NCI-H2107 treated with DMSO at 0.1 percent for 48 hours (cell line): ENCODE data around the gene NUP93.
"Not testable (repeated sequence)": the region's sequence is repeated elsewhere in the genome, so short reads cannot be mapped to it uniquely, and the experiment has no call there.

ENCODE experiments used
- DNase-seq: peaks from one replicate; lab custom pipeline; 2025; ENCODE audit not compliant: unreplicated experiment; lab: John Stamatoyannopoulos, UW

Gene NUP93

DNA sequence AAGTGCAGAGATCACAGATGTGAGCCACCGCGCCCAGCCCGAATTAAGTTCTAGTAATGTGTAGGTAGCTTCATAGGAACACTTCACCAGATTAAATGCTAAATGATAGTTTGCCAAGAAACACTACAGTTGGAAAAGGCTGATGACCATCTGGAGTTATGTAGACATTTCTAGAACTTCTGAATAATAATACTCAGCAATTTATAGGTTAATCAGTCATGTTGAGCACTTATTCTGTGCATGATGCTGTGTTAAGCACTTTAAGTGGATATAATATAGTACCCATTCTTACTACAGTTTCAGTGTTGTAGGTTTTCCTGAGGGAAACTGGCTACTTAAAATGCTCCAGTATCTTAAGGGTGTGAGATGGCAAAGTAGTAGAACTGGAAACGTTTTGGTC is 45.2 kb downstream of the NUP93 start:
- no peak for DNase-seq

- no peak for DNase-seq
These were observed 46.6 kb downstream of the NUP93 start for GRCh38 chr16:56776562-56776961.

DNA sequence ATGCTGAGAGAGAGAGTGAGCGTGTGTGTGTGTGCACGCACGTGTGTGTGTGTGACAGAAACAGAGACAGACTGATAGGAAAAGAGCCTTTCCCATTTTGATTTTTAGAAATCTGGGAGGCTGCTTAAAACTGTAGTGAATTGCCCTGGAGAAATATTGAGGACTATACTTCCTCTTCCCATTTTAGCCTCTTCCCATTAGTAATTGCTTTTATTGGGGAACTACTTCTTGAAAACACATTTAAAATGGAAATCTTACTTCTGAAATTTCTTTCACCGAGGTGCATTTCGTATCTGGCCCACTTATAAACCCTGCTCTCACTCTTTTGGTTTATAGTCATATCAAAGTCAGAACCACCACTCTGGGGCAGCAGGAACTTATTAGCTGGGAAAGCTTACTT is 47.1 kb downstream of the NUP93 start:
- no peak for DNase-seq

GRCh38 chr16:56777482-56777881 is 47.6 kb downstream of the NUP93 start:
- no peak for DNase-seq

- peak; percentile 37 for DNase-seq
These were observed 50.0 kb downstream of the NUP93 start for GRCh38 chr16:56779906-56780305.

- no peak for DNase-seq
These were observed 50.7 kb downstream of the NUP93 start for GRCh38 chr16:56780646-56781045.

- DNase-seq = no peak
These were observed 51.6 kb downstream of the NUP93 start for GRCh38 chr16:56781528-56781961.

DNA sequence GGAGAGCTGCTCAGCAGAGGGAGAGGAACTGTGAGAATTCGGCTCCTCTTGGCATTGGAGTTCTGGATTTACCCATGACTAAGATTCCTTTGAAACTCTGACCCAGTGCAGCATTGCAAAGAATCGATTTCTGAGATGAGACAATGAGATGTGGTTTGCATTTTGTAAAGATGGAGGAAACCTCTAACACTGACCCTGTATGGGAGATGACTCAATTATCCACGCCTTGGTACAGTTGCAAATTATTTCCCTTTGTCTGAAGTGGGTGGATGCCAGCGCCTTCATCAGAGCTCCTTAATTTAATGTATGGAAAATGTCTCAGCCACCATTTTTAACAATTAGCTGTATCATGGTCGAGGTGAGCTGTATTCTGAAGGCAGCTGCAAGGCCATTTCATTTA is 53.4 kb downstream of the NUP93 start:
- DNase-seq = peak; percentile 16

GRCh38 chr16:56785317-56785716 is 55.4 kb downstream of the NUP93 start:
- no peak for DNase-seq

DNA sequence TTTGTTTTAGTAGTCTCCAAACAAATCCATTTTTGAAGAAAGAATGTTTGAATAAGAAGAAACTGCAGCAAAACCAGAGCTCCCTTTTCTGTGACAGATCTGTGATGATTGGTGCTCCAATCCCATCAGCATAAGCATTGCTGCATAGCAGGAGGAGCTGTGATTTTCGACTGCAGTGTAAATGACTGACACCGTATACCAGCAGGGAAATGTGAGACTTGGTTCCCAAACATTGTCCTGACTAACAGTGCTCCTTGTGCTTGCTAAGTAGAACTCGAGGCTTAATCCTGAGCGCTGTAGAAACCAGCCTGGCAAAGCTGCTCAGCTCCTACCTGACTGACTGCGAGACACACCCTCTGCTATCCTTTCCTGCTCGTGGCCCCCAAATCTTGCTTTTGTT is 57.2 kb downstream of the NUP93 start:
- no peak for DNase-seq

DNA sequence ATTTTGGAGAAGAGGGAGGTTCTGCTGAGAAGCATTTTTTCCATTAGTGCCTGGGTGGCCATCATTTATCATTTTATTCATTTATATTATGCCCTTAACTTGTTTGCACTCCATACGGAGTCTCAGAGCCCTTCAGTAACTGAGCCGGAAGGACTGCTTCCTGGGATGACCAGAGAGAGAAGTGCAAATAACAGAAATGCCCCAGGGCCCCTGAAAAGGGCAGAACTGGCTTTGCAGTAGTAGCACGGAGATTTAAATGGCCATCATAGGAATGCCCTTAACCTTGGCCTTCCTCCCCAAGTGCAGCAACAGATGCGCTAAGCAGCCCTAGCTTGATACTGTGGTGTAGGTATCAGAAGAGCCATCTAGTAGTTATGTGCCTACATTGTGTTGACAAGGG is 58.5 kb downstream of the NUP93 start:
- DNase-seq = no peak

- peak; percentile 42 for DNase-seq
These were observed 59.4 kb downstream of the NUP93 start for GRCh38 chr16:56789360-56789759.

DNA sequence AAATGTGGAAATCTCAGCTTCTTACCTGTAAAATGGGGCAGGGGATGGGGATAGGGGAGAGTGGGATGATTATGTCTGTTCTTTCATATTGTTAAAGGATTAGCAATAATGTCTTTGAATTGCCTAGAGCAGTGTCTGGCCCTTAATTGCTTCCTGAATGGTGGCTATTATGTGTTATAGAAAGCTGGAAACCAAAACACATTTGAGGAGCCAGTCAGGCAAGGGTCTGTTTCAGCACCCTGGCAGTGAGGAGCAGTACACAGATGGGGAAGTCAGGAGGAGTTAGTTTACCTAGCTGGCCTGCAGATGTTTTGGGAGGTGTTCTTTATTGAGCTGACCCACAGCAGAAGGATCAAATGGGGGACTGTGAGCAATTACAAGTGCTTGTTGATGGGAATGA is 63.0 kb downstream of the NUP93 start:
- peak; percentile 19 for DNase-seq

- no peak for DNase-seq
These were observed 63.6 kb downstream of the NUP93 start for GRCh38 chr16:56793492-56793891.

- no peak for DNase-seq
These were observed 65.1 kb downstream of the NUP93 start for GRCh38 chr16:56795011-56795410.

- not testable (repeated sequence) for DNase-seq
These were observed 67.1 kb downstream of the NUP93 start for GRCh38 chr16:56797038-56797437.

- no peak for DNase-seq
These were observed 67.9 kb downstream of the NUP93 start for GRCh38 chr16:56797861-56798260.

GRCh38 chr16:56798955-56799354 is 69.0 kb downstream of the NUP93 start:
- no peak for DNase-seq

DNA sequence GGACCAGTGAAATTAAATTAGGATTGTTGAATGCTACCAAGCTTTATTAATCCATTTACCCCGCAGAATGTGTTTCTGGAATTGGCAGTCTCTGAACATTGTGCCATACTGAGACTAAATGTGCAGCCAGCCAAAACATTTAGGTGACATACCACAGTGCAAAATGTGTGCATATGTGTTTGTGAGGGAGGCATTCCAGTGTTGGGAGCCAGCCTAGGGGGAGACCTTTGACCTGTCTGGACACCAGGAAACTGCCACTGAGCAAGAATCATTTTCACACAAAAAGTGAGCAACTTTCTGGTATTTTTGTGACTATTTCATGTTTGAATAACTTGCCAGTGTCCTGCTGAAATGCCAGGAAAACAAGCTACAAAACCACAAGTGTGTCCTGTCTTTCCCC is 70.4 kb downstream of the NUP93 start:
- no peak for DNase-seq

- no peak for DNase-seq
These were observed 71.8 kb downstream of the NUP93 start for GRCh38 chr16:56801762-56802161.

DNA sequence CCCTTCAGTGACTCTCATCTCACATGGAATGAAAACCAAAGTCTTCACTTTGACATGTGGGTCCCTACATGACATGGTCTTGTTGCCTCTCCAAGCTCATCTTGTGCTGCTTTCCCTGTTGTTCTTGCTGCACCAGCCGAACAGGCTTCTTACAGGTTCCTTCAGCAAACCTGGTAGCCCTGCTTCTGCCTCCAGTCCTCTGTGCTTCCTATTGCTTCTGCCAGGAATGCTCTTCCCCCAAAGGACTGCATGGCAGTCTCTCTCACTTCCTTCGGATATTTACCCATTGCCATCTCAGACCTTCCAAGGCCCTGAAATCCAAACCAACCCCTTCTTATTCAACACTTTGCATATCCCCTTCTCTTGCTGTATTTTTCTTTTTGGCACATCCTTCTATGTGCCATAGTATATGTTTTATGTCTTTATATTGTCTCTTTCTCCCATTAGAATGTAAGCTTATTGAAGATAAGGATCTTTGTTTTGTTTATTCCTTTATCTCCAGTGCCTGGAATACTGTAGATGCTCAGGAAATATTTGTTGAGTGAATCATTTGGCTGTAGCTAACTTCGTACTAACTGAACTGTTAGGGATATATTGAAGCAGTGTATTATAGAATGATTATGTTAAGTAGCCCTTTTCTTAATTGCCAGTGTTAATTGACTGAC is 77.2 kb downstream of the NUP93 start:
- DNase-seq = no peak

GRCh38 chr16:56807676-56808067 is 77.7 kb downstream of the NUP93 start:
- DNase-seq = not testable (repeated sequence)

- DNase-seq = no peak
These were observed 81.0 kb downstream of the NUP93 start for GRCh38 chr16:56810954-56811353.
